ENCODE measurements around the gene RAP1GAP. TPM values are rescaled to one million over a fixed set of nuclear protein-coding genes. Genes with fewer than 3 reads are reported as not detected.

The RAP1GAP gene
- total RNA-seq, 4 donors from 2014 or later, result 0.33 to 0.83 (median 0.56) TPM

- WGBS, result no CpG with 5 or more reads among the region's 15 CpGs
These were observed 106.3 kb downstream of the RAP1GAP start for GRCh38 chr1:21562896-21563295.

GRCh38 chr1:21560916-21561638, 108.1 kb downstream of the RAP1GAP start:
- H3K36me3 ChIP-seq, result no peaks in the 10 kb centered on the region
- H3K4me3 ChIP-seq, result no peak overlapping the region
- H3K27ac ChIP-seq (replicated peaks in 1 of 4), result no peak overlapping the region
- intact Hi-C loops (cut with DNase I), result no loop called here
- no peaks in the 10 kb centered on the region for H3K9me3 ChIP-seq
- DNase-seq (ENCODE audit: extremely low spot score), result no peak
- peaks cover 0 to 45% (median 0%) of the 10 kb centered on the region in 4 donors for H3K27me3 ChIP-seq
- TF ChIP-seq, protein P1, sequence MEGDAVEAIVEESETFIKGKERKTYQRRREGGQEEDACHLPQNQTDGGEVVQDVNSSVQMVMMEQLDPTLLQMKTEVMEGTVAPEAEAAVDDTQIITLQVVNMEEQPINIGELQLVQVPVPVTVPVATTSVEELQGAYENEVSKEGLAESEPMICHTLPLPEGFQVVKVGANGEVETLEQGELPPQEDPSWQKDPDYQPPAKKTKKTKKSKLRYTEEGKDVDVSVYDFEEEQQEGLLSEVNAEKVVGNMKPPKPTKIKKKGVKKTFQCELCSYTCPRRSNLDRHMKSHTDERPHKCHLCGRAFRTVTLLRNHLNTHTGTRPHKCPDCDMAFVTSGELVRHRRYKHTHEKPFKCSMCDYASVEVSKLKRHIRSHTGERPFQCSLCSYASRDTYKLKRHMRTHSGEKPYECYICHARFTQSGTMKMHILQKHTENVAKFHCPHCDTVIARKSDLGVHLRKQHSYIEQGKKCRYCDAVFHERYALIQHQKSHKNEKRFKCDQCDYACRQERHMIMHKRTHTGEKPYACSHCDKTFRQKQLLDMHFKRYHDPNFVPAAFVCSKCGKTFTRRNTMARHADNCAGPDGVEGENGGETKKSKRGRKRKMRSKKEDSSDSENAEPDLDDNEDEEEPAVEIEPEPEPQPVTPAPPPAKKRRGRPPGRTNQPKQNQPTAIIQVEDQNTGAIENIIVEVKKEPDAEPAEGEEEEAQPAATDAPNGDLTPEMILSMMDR (IDR thresholded peaks at IDR 0.05), result no peak
- TF ChIP-seq EP300 (IDR thresholded peaks at IDR 0.05) (no peak), POLR2AphosphoS5 (IDR thresholded peaks at IDR 0.05) (no peak), POLR2A (IDR thresholded peaks at IDR 0.05; ENCODE audit: low read depth) (no peak)
- H3K4me1 ChIP-seq, result no peaks in the 10 kb centered on the region
- WGBS, result 91% methylated on average over 9 of the region's 12 CpGs

More at GRCh38 chr1:21562896-21563295, 106.3 kb downstream of the RAP1GAP start:
- no peak for DNase-seq (ENCODE audit: extremely low spot score)
- H3K27ac ChIP-seq (replicated peaks in 1 of 4), result no peak overlapping the region
- intact Hi-C loops (cut with DNase I), result no loop called here
- no peaks in the 10 kb centered on the region for H3K4me1 ChIP-seq
- TF ChIP-seq, protein P1 (IDR thresholded peaks at IDR 0.05), result no peak
- no peak for TF ChIP-seq POLR2A (IDR thresholded peaks at IDR 0.05; ENCODE audit: low read depth)
- TF ChIP-seq POLR2AphosphoS5 (IDR thresholded peaks at IDR 0.05), result no peak
- TF ChIP-seq EP300 (IDR thresholded peaks at IDR 0.05), result no peak
- H3K4me3 ChIP-seq, result no peak overlapping the region
- peaks cover 0 to 35% (median 0%) of the 10 kb centered on the region in 4 donors for H3K27me3 ChIP-seq
- no peaks in the 10 kb centered on the region for H3K36me3 ChIP-seq
- no peaks in the 10 kb centered on the region for H3K9me3 ChIP-seq

DNA sequence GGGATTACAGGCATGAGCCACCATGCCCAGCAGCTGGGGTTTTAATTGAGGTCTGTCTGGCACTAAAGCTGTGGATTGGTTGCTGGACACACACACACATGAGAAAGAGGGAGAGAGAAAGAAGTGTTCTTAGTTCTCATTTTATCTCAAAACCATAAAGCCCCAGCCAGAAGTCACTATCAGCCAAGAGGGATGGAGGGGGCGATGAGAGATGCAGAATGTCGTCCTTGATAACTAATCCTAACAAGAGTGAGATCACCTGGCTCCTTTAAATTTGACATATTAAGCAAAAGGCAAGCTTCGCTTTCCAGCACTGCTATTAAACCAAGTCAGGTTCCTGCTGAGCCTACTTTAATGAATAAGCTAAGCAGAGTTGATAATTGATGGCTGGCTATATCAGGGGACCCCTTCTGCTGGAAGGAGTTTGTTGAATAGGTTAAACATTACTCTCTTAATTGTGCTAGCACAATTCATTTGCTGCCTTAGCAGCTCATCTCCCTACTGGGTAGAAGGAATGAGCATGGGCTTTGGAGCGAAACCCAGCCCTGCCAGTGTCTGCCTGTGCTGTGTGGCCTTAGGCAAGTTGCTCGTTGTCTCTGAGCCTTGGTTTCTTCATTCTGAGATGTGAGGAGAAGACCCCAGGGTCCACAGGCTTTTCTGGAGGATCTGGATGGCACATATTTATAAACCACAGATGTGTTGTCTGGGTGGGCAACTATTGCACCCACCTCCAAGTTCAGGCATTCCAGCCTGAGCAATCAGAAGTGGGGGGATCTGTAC, 109.2 kb downstream of the RAP1GAP start:
- Histone ChIP-seq H3K27ac (replicated peaks in 1 of 4) (no peak overlapping the region), H3K27me3 (peaks cover 0 to 41% (median 0%) of the 10 kb centered on the region in 4 donors), H3K4me3 (no peak overlapping the region), H3K9me3 (no peaks in the 10 kb centered on the region), H3K4me1 (no peaks in the 10 kb centered on the region), H3K36me3 (no peaks in the 10 kb centered on the region)
- 74% methylated on average over 5 of the region's 5 CpGs for WGBS
- TF ChIP-seq, protein P1 (IDR thresholded peaks at IDR 0.05), result no peak
- TF ChIP-seq EP300 (IDR thresholded peaks at IDR 0.05), result no peak
- no peak for TF ChIP-seq POLR2A (IDR thresholded peaks at IDR 0.05; ENCODE audit: low read depth)
- no peak for TF ChIP-seq POLR2AphosphoS5 (IDR thresholded peaks at IDR 0.05)
- DNase-seq (ENCODE audit: extremely low spot score), result no peak
- intact Hi-C loops (cut with DNase I), result no loop called here

DNA sequence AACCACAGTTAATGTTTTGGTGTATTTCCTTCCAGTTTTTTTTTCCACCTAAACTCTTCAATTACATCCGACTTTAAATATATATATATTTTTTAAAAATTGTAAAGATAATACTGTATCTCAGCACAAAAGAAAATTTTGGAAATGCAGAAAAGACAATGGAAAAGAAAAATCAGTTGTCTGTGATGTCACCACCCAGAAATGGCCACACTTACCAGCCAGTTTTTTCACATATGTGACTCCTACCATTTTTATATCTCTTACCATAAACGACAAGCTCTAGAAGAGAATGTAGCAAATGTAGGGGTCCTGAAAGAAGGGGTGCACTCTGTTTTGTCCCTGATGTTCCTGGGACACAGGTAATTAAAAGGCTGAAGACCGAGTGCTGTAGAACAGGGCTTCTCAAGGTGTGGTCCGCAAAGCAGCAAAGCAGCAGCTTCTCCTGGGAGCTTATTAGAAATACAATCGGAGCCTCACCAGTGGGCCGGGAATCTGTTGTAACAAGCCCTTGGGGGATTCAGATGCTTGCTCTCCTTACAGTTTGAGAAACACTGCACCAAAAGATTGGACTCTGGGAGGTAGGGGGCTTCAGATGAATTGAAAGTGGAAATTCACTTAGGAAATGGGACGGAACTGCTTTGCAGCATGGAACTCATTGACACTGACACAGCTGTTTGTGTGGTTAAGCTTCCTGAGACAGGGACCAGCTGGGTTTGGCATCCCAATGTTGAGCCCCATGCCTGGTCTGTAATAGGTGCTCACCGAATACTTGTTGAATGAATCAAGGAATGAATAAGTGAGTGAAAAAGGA, 115.8 kb downstream of the RAP1GAP start:
- no peak overlapping the region for H3K27ac ChIP-seq (replicated peaks in 1 of 4)
- no peaks in the 10 kb centered on the region for H3K9me3 ChIP-seq
- no peak for TF ChIP-seq POLR2A (IDR thresholded peaks at IDR 0.05; ENCODE audit: low read depth)
- no peak for TF ChIP-seq EP300 (IDR thresholded peaks at IDR 0.05)
- TF ChIP-seq POLR2AphosphoS5 (IDR thresholded peaks at IDR 0.05), result no peak
- TF ChIP-seq, protein P1 (IDR thresholded peaks at IDR 0.05), result no peak
- intact Hi-C loops (cut with DNase I), result no loop called here
- H3K4me1 ChIP-seq, result peaks cover 0 to 6% (median 0%) of the 10 kb centered on the region in 4 donors
- no peak for DNase-seq (ENCODE audit: extremely low spot score)
- H3K4me3 ChIP-seq, result no peak overlapping the region
- H3K36me3 ChIP-seq, result no peaks in the 10 kb centered on the region
- H3K27me3 ChIP-seq, result peaks cover 0 to 38% (median 0%) of the 10 kb centered on the region in 4 donors
- WGBS, result 54% methylated on average over 8 of the region's 8 CpGs

Measured in esophagus muscularis mucosa (tissue), 4 donors.